HepG2 (cell line): ENCODE measurements around the gene WNK4. TPM values are rescaled to one million over a fixed set of nuclear protein-coding genes. Genes with fewer than 3 reads are reported as not detected.

Source experiments
- ARNTL ChIP-seq: sonication (generic); formaldehyde crosslinking; IDR thresholded peaks from 2 replicates; pipeline ENCODE4 v1.4.0; 2020; ENCODE audit warnings: mild to moderate bottlenecking, missing genetic modification reagents
- FIP1L1 ChIP-seq: fragments of 200-400 bp; formaldehyde crosslinking; IDR thresholded peaks from 2 replicates; pipeline ENCODE4 v1.6.1; 2018; ENCODE audit warnings: low read depth, mild to moderate bottlenecking, low read length, moderate library complexity, borderline replicate concordance; ENCODE audit not compliant: insufficient read depth
- NCOA1 ChIP-seq: sonication (generic); formaldehyde crosslinking; IDR thresholded peaks from 2 replicates; pipeline ENCODE4 v1.9.0; 2021; ENCODE audit warnings: missing genetic modification reagents
- NFATC3 ChIP-seq: sonication (generic); formaldehyde crosslinking; IDR thresholded peaks from 2 replicates; pipeline ENCODE4 v1.5.1; 2020; ENCODE audit warnings: mild to moderate bottlenecking, missing genetic modification reagents
- ZBTB4 ChIP-seq: sonication (generic); formaldehyde crosslinking; IDR thresholded peaks from 2 replicates; pipeline ENCODE4 v1.4.0; 2020; ENCODE audit warnings: missing genetic modification reagents, mild to moderate bottlenecking, borderline replicate concordance
- ZKSCAN1 ChIP-seq: fragments of 150-350 bp; IDR thresholded peaks from 2 replicates; pipeline ENCODE4 v1.6.1; 2014; ENCODE audit warnings: low read length
- ZNF18 ChIP-seq: sonication (generic); formaldehyde crosslinking; IDR thresholded peaks from 2 replicates; pipeline ENCODE4 v1.8.0; 2022; ENCODE audit warnings: mild to moderate bottlenecking, missing genetic modification reagents; ENCODE audit not compliant: insufficient replicate concordance
- ZNF207 ChIP-seq: fragments of 450-650 bp; IDR thresholded peaks from 2 replicates; pipeline ENCODE4 v1.6.1; 2016; ENCODE audit warnings: antibody characterized with exemption, borderline replicate concordance
- ZNF274 ChIP-seq: sonication (generic); formaldehyde crosslinking; IDR thresholded peaks from 2 replicates; pipeline ENCODE4 v1.5.1; 2020; ENCODE audit warnings: mild to moderate bottlenecking, missing genetic modification reagents
- ZNF441 ChIP-seq: sonication (generic); formaldehyde crosslinking; IDR thresholded peaks from 2 replicates; pipeline ENCODE4 v1.7.0; 2021; ENCODE audit warnings: missing genetic modification reagents, borderline replicate concordance
- ZNF496 ChIP-seq: sonication (generic); formaldehyde crosslinking; IDR thresholded peaks from 2 replicates; pipeline ENCODE4 v1.8.1; 2023; ENCODE audit warnings: mild to moderate bottlenecking, moderate library complexity, missing genetic modification reagents; ENCODE audit not compliant: insufficient replicate concordance
- ZNF710 ChIP-seq: sonication (generic); formaldehyde crosslinking; IDR thresholded peaks from 2 replicates; pipeline ENCODE4 v1.5.0; 2020; ENCODE audit warnings: mild to moderate bottlenecking, missing genetic modification reagents, borderline replicate concordance
- ZNF75D ChIP-seq: sonication (generic); formaldehyde crosslinking; IDR thresholded peaks from 2 replicates; pipeline ENCODE4 v1.8.1; 2023; ENCODE audit warnings: missing genetic modification reagents, mild to moderate bottlenecking, borderline replicate concordance
- ZNF775 ChIP-seq: sonication (generic); formaldehyde crosslinking; IDR thresholded peaks from 2 replicates; pipeline ENCODE4 v1.4.0; 2020; ENCODE audit warnings: missing genetic modification reagents, mild to moderate bottlenecking, moderate library complexity, borderline replicate concordance
- polyA plus RNA-seq, 8 experiments: library from polyadenylated mRNA; depleted of rRNA in 3 of 8; stranded (reverse) in 7 of 8; unstranded in 1 of 8; fragments of >200 nt; fragmentation: Illumina TruSeq in 4 of 8; extraction: Trizol in 4 of 8; gene quantifications; 2 replicates each; pipeline versions ENCODE4 v1.2.1 to v1.2.3, GENCODE V29; 2011 to 2016; ENCODE audit warnings: low read depth in 4 of 8, missing spikeins in 1 of 8, mixed read lengths in 1 of 8; ENCODE audit not compliant: insufficient read depth in 1 of 8
- total RNA-seq, 5 experiments: library from RNA; depleted of rRNA; stranded (reverse); fragments of >200 nt; fragmentation: Illumina TruSeq; extraction: Trizol; gene quantifications; 2 replicates each; pipeline ENCODE4 v1.2.3, GENCODE V29; 2016; ENCODE audit warnings: low read depth in 1 of 5

WNK4 gene
- total and polyA plus RNA-seq, 2 of the 13 experiments (the other 11 are each of a cell fraction or from before 2014, with no cell fraction given) = 2.7 to 13.7 TPM

- TF ChIP-seq ARNTL (no peak), ZNF775 (no peak), ZNF441 (CRISPR knock-in tag) (no peak), NFATC3 (CRISPR knock-in tag) (no peak), ZNF710 (CRISPR knock-in tag) (peak; percentile 67; the same call in 1 of the 2 replicates), ZNF274 (CRISPR knock-in tag) (peak; percentile 83), ZKSCAN1 (0 out of 2 replicates have a peak, but pooled peaks have one; percentile 72), ZNF496 (CRISPR knock-in tag) (no peak), ZBTB4 (CRISPR knock-in tag) (peak; percentile 73; the same call in 1 of the 2 replicates), ZNF207 (no peak), FIP1L1 (0 out of 2 replicates have a peak, but pooled peaks have one; percentile 42), ZNF18 (CRISPR knock-in tag) (peak; percentile 49), NCOA1 (peak; percentile 54; the same call in 1 of the 2 replicates), ZNF75D (CRISPR knock-in tag) (no peak)
Observed at GRCh38 chr17:42773290-42774035, 6.9 kb upstream of the WNK4 start, which contains the start of gene VPS25 (continued).
